ENCODE data around the gene GAB3.

GRCh38 chrX:154648931-154649330, 101.9 kb downstream of the GAB3 start:
- TF ChIP-seq, protein P1, sequence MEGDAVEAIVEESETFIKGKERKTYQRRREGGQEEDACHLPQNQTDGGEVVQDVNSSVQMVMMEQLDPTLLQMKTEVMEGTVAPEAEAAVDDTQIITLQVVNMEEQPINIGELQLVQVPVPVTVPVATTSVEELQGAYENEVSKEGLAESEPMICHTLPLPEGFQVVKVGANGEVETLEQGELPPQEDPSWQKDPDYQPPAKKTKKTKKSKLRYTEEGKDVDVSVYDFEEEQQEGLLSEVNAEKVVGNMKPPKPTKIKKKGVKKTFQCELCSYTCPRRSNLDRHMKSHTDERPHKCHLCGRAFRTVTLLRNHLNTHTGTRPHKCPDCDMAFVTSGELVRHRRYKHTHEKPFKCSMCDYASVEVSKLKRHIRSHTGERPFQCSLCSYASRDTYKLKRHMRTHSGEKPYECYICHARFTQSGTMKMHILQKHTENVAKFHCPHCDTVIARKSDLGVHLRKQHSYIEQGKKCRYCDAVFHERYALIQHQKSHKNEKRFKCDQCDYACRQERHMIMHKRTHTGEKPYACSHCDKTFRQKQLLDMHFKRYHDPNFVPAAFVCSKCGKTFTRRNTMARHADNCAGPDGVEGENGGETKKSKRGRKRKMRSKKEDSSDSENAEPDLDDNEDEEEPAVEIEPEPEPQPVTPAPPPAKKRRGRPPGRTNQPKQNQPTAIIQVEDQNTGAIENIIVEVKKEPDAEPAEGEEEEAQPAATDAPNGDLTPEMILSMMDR (IDR thresholded peaks at IDR 0.05), result no peak
- no peak for TF ChIP-seq POLR2A (IDR thresholded peaks at IDR 0.05)
